HG03103 (cell line): ENCODE data around the gene MAJIN.
A peak's percentile ranks its signal among the peaks of the same experiment; 100 is the strongest.

ENCODE experiments used
- ATAC-seq: cut with Tn5 transposase; IDR thresholded peaks from one replicate; pipeline ENCODE4 v1.9.1; 2021; ENCODE audit warnings: low read depth; ENCODE audit not compliant: unreplicated experiment

The MAJIN gene

GRCh38 chr11:64933935-64934681, 37.8 kb downstream of the MAJIN start:
- no peak for ATAC-seq

- ATAC-seq = no peak
Observed at GRCh38 chr11:64933213-64933934, 38.5 kb downstream of the MAJIN start.

GRCh38 chr11:64932324-64932723, 39.6 kb downstream of the MAJIN start:
- no peak for ATAC-seq

- no peak for ATAC-seq
Observed at GRCh38 chr11:64931290-64931689, 40.6 kb downstream of the MAJIN start.

- no peak for ATAC-seq
Observed at GRCh38 chr11:64930340-64930739, 41.6 kb downstream of the MAJIN start.

- ATAC-seq = no peak
Observed at GRCh38 chr11:64929625-64930024, 42.3 kb downstream of the MAJIN start.

GRCh38 chr11:64928957-64929356, 43.0 kb downstream of the MAJIN start:
- ATAC-seq = no peak

- no peak for ATAC-seq
Observed at GRCh38 chr11:64926689-64927088, 45.2 kb downstream of the MAJIN start.

GRCh38 chr11:64925536-64926436, 46.1 kb downstream of the MAJIN start:
- no peak for ATAC-seq

- no peak for ATAC-seq
Observed at GRCh38 chr11:64924910-64925284, 47.0 kb downstream of the MAJIN start.

GRCh38 chr11:64923944-64924909, 47.7 kb downstream of the MAJIN start, which contains the start of gene PPP2R5B:
PPP2R5B (plus strand) TSS chr11:64924689; CDS start chr11:64925735, 1,046 bp downstream.
- peak; percentile 62 for ATAC-seq

- ATAC-seq = no peak
Observed at GRCh38 chr11:64923151-64923661, 48.7 kb downstream of the MAJIN start.

GRCh38 chr11:64921384-64921783, 50.5 kb downstream of the MAJIN start:
- no peak for ATAC-seq

- no peak for ATAC-seq
Observed at GRCh38 chr11:64920124-64920523, 51.8 kb downstream of the MAJIN start.

- ATAC-seq = no peak
Observed at GRCh38 chr11:64919627-64920026, 52.3 kb downstream of the MAJIN start.

- ATAC-seq = no peak
Observed at GRCh38 chr11:64918017-64918416, 53.9 kb downstream of the MAJIN start.

- no peak for ATAC-seq
Observed at GRCh38 chr11:64917663-64917995, 54.3 kb downstream of the MAJIN start.

- peak; percentile 88 for ATAC-seq
Observed at GRCh38 chr11:64916775-64917662, 54.9 kb downstream of the MAJIN start, which contains the start of gene ATG2A. ATG2A (minus strand) TSS chr11:64917209; CDS start chr11:64917135, 74 bp downstream.
